Ovary (tissue), 3 donors: ENCODE results near the gene NPAS3.

ENCODE experiments used
- CTCF ChIP-seq, 3 donors: fragments of 450-650 bp in 2 of 3; fragments of 200-600 bp in 1 of 3; IDR thresholded peaks; one replicate each; pipeline versions ENCODE4 v1.5.1 to v1.8.0; 2016 to 2022; ENCODE audit warnings: antibody characterized with exemption in 3 of 3, mild to moderate bottlenecking in 1 of 3
- POLR2A ChIP-seq: fragments of 450-650 bp; IDR thresholded peaks from one replicate; pipeline ENCODE4 v1.6.1; 2017; ENCODE audit warnings: antibody characterized with exemption, mild to moderate bottlenecking, moderate library complexity
- donor health status: DM: no; HTN: no; CAD: no.

- TF ChIP-seq CTCF (IDR thresholded peaks at IDR 0.05) (no peak), POLR2A (no peak)
Observed at GRCh38 chr14:33629792-33630191, 691.1 kb downstream of the NPAS3 start.
